Stomach (tissue), 4 donors: ENCODE results near the gene SNTG2.

Experiments
- EP300 ChIP-seq: sonication (generic); formaldehyde crosslinking; IDR thresholded peaks from one replicate; pipeline ENCODE4 v1.6.1; 2017; ENCODE audit warnings: antibody characterized with exemption
- POLR2A ChIP-seq, 4 donors: fragments of 450-650 bp; IDR thresholded peaks; one replicate each; pipeline ENCODE4 v1.6.1; 2016; ENCODE audit warnings: antibody characterized with exemption in 4 of 4, control low read depth in 2 of 4, mild to moderate bottlenecking in 1 of 4, moderate library complexity in 1 of 4
- POLR2AphosphoS5 ChIP-seq, 3 donors: sonication (generic); formaldehyde crosslinking; IDR thresholded peaks; one replicate each; pipeline ENCODE4 v1.6.1; 2016; ENCODE audit warnings: antibody characterized with exemption in 3 of 3
- TF ChIP-seq, protein P1 (sequence below), 7 experiments: fragments of 450-650 bp in 4 of 7; fragments of 200-600 bp in 3 of 7; sonication (generic) in 3 of 7; IDR thresholded peaks; one replicate each; pipeline ENCODE4 v1.5.1; 2016 to 2019; ENCODE audit warnings: antibody characterized with exemption in 7 of 7, control low read depth in 2 of 7, mild to moderate bottlenecking in 1 of 7

GRCh38 chr2:1328684-1329083 is 378.0 kb downstream of the SNTG2 start:
- TF ChIP-seq, protein P1, sequence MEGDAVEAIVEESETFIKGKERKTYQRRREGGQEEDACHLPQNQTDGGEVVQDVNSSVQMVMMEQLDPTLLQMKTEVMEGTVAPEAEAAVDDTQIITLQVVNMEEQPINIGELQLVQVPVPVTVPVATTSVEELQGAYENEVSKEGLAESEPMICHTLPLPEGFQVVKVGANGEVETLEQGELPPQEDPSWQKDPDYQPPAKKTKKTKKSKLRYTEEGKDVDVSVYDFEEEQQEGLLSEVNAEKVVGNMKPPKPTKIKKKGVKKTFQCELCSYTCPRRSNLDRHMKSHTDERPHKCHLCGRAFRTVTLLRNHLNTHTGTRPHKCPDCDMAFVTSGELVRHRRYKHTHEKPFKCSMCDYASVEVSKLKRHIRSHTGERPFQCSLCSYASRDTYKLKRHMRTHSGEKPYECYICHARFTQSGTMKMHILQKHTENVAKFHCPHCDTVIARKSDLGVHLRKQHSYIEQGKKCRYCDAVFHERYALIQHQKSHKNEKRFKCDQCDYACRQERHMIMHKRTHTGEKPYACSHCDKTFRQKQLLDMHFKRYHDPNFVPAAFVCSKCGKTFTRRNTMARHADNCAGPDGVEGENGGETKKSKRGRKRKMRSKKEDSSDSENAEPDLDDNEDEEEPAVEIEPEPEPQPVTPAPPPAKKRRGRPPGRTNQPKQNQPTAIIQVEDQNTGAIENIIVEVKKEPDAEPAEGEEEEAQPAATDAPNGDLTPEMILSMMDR (IDR thresholded peaks at IDR 0.05), result no peak
- TF ChIP-seq POLR2A (IDR thresholded peaks at IDR 0.05) (no peak), EP300 (no peak), POLR2AphosphoS5 (IDR thresholded peaks at IDR 0.05) (no peak)
